Karpas-422 (cell line): ENCODE measurements around the gene CPPED1. TPM values are rescaled to one million over a fixed set of nuclear protein-coding genes. Genes with fewer than 3 reads are reported as not detected.

Experiments
- DNase-seq: peaks from one replicate; pipeline ENCODE4 v3.0.0-alpha.2; 2015
- H2AFZ ChIP-seq: fragments of 200-600 bp; sonication (generic); 2 replicates; pipeline ENCODE4 v1.6.1; 2014; ENCODE audit warnings: antibody characterized with exemption, low read length, mixed read lengths
- H3K27ac ChIP-seq: fragments of 200-600 bp; sonication (generic); 2 replicates; pipeline ENCODE4 v1.5.1; 2014; ENCODE audit warnings: mild to moderate bottlenecking, low read length, moderate library complexity
- H3K27me3 ChIP-seq: fragments of 200-600 bp; sonication (generic); 2 replicates; pipeline ENCODE4 v1.6.1; 2014; ENCODE audit warnings: low read length, mixed read lengths
- H3K36me3 ChIP-seq: fragments of 200-600 bp; sonication (generic); 2 replicates; pipeline ENCODE4 v1.6.1; 2014; ENCODE audit warnings: low read length, mixed read lengths; ENCODE audit not compliant: insufficient read depth
- H3K4me1 ChIP-seq: fragments of 200-600 bp; sonication (generic); 2 replicates; pipeline ENCODE4 v1.6.1; 2014; ENCODE audit warnings: mild to moderate bottlenecking, low read length, mixed read lengths
- H3K4me2 ChIP-seq: fragments of 200-600 bp; sonication (generic); 2 replicates; pipeline ENCODE4 v1.6.1; 2014; ENCODE audit warnings: low read length, low read depth, mild to moderate bottlenecking; ENCODE audit not compliant: poor library complexity, severe bottlenecking
- H3K4me3 ChIP-seq: fragments of 200-600 bp; sonication (generic); 2 replicates; pipeline ENCODE4 v1.5.1; 2014; ENCODE audit warnings: mild to moderate bottlenecking, antibody characterized with exemption, low read length, mixed read lengths
- H3K79me2 ChIP-seq: fragments of 200-600 bp; sonication (generic); 2 replicates; pipeline ENCODE4 v1.6.1; 2014; ENCODE audit warnings: mild to moderate bottlenecking, low read length, mixed read lengths
- H3K9ac ChIP-seq: fragments of 200-600 bp; sonication (generic); 2 replicates; pipeline ENCODE4 v1.6.0; 2014; ENCODE audit warnings: low read length
- H3K9me2 ChIP-seq: fragments of 200-600 bp; sonication (generic), shearing (Covaris generic); replicated peaks from 2 replicates; pipeline ENCODE4 v1.6.0; 2014; ENCODE audit warnings: mild to moderate bottlenecking, low read length, moderate library complexity; ENCODE audit not compliant: insufficient read depth
- H3K9me3 ChIP-seq: fragments of 300-700, 200-600 bp; sonication (generic); 2 replicates; pipeline ENCODE4 v1.6.1; 2014; ENCODE audit warnings: low read length, mixed read lengths
- H4K20me1 ChIP-seq: fragments of 200-600 bp; sonication (generic); 2 replicates; pipeline ENCODE4 v1.6.1; 2014; ENCODE audit warnings: mild to moderate bottlenecking, antibody characterized with exemption, low read length, low read depth; ENCODE audit not compliant: insufficient read depth
- total RNA-seq: library from RNA; depleted of rRNA; stranded (reverse); fragments of >200 nt; shearing (Covaris generic); gene quantifications from 2 replicates; pipeline ENCODE4 v1.2.3, GENCODE V29; 2014; ENCODE audit warnings: low replicate concordance

CPPED1 gene
- total RNA-seq, 1 experiment from 2014 or later, result 1.8 TPM

- Histone ChIP-seq H3K4me2 (no peak overlapping the region), H2AFZ (no peak overlapping the region), H3K79me2 (no peaks in the 10 kb centered on the region), H3K9me3 (no peaks in the 10 kb centered on the region), H3K9me2 (no peaks in the 10 kb centered on the region), H4K20me1 (no peaks in the 10 kb centered on the region), H3K4me3 (no peak overlapping the region), H3K4me1 (no peaks in the 10 kb centered on the region), H3K27ac (no peak overlapping the region), H3K9ac (no peak overlapping the region), H3K36me3 (no peaks in the 10 kb centered on the region), H3K27me3 (no peaks in the 10 kb centered on the region)
- DNase-seq, result no peak
These were observed 124.7 kb downstream of the CPPED1 start for GRCh38 chr16:12678983-12679382.

GRCh38 chr16:12677502-12677901, 126.2 kb downstream of the CPPED1 start:
- no peaks in the 10 kb centered on the region for H3K9me3 ChIP-seq
- no peaks in the 10 kb centered on the region for H3K79me2 ChIP-seq
- H3K27ac ChIP-seq, result no peak overlapping the region
- no peak for DNase-seq
- H4K20me1 ChIP-seq, result no peaks in the 10 kb centered on the region
- H3K27me3 ChIP-seq, result no peaks in the 10 kb centered on the region
- no peaks in the 10 kb centered on the region for H3K4me1 ChIP-seq
- H3K4me2 ChIP-seq, result no peak overlapping the region
- no peak overlapping the region for H3K4me3 ChIP-seq
- no peaks in the 10 kb centered on the region for H3K36me3 ChIP-seq
- H3K9ac ChIP-seq, result no peak overlapping the region
- H3K9me2 ChIP-seq, result no peaks in the 10 kb centered on the region
- H2AFZ ChIP-seq, result no peak overlapping the region

GRCh38 chr16:12675852-12676251, 127.8 kb downstream of the CPPED1 start:
- H3K79me2 ChIP-seq, result no peaks in the 10 kb centered on the region
- H3K27me3 ChIP-seq, result no peaks in the 10 kb centered on the region
- H3K4me3 ChIP-seq, result no peak overlapping the region
- no peaks in the 10 kb centered on the region for H3K4me1 ChIP-seq
- H3K36me3 ChIP-seq, result no peaks in the 10 kb centered on the region
- no peaks in the 10 kb centered on the region for H3K9me3 ChIP-seq
- H3K9me2 ChIP-seq, result no peaks in the 10 kb centered on the region
- no peak overlapping the region for H2AFZ ChIP-seq
- no peak overlapping the region for H3K9ac ChIP-seq
- DNase-seq, result no peak
- no peaks in the 10 kb centered on the region for H4K20me1 ChIP-seq
- H3K27ac ChIP-seq, result no peak overlapping the region
- H3K4me2 ChIP-seq, result no peak overlapping the region

- Histone ChIP-seq H3K27me3 (no peaks in the 10 kb centered on the region), H3K9me2 (no peaks in the 10 kb centered on the region), H2AFZ (no peak overlapping the region), H3K9me3 (no peaks in the 10 kb centered on the region), H3K4me2 (no peak overlapping the region), H3K9ac (no peak overlapping the region), H3K36me3 (no peaks in the 10 kb centered on the region), H3K4me1 (no peaks in the 10 kb centered on the region), H3K27ac (no peak overlapping the region), H3K79me2 (no peaks in the 10 kb centered on the region), H3K4me3 (no peak overlapping the region), H4K20me1 (no peaks in the 10 kb centered on the region)
- DNase-seq, result no peak
These were observed 128.6 kb downstream of the CPPED1 start for GRCh38 chr16:12675046-12675445.

- Histone ChIP-seq H2AFZ (no peak overlapping the region), H3K36me3 (no peaks in the 10 kb centered on the region), H3K4me2 (no peak overlapping the region), H3K9me2 (no peaks in the 10 kb centered on the region), H3K79me2 (no peaks in the 10 kb centered on the region), H3K9ac (no peak overlapping the region), H3K27me3 (no peaks in the 10 kb centered on the region), H3K4me1 (no peaks in the 10 kb centered on the region), H3K4me3 (no peak overlapping the region), H3K9me3 (no peaks in the 10 kb centered on the region), H3K27ac (no peak overlapping the region), H4K20me1 (no peaks in the 10 kb centered on the region)
- DNase-seq, result no peak
These were observed 129.2 kb downstream of the CPPED1 start for GRCh38 chr16:12674524-12674923.

GRCh38 chr16:12674071-12674470, 129.6 kb downstream of the CPPED1 start:
- Histone ChIP-seq H3K9me2 (no peaks in the 10 kb centered on the region), H4K20me1 (no peaks in the 10 kb centered on the region), H3K27me3 (no peaks in the 10 kb centered on the region)

GRCh38 chr16:12673466-12673865, 130.2 kb downstream of the CPPED1 start:
- Histone ChIP-seq H3K27me3 (no peaks in the 10 kb centered on the region), H3K9me2 (no peaks in the 10 kb centered on the region), H3K27ac (no peak overlapping the region), H3K9me3 (no peaks in the 10 kb centered on the region; the same call in 1 of the 2 replicates), H3K9ac (no peak overlapping the region), H3K4me1 (no peaks in the 10 kb centered on the region), H3K36me3 (no peaks in the 10 kb centered on the region), H2AFZ (no peak overlapping the region), H4K20me1 (no peaks in the 10 kb centered on the region), H3K4me3 (no peak overlapping the region), H3K79me2 (no peaks in the 10 kb centered on the region), H3K4me2 (no peak overlapping the region)
- DNase-seq, result no peak

More at GRCh38 chr16:12674071-12674470, 129.6 kb downstream of the CPPED1 start:
- Histone ChIP-seq H3K9me3 (no peaks in the 10 kb centered on the region), H3K36me3 (no peaks in the 10 kb centered on the region), H3K27ac (no peak overlapping the region), H2AFZ (no peak overlapping the region), H3K4me3 (no peak overlapping the region), H3K4me2 (no peak overlapping the region), H3K79me2 (no peaks in the 10 kb centered on the region), H3K4me1 (no peaks in the 10 kb centered on the region), H3K9ac (no peak overlapping the region)
- DNase-seq, result no peak

GRCh38 chr16:12672986-12673385, 130.7 kb downstream of the CPPED1 start:
- Histone ChIP-seq H3K36me3 (no peaks in the 10 kb centered on the region), H3K4me3 (no peak overlapping the region), H3K4me1 (no peaks in the 10 kb centered on the region), H3K27ac (no peak overlapping the region), H3K4me2 (no peak overlapping the region), H3K27me3 (no peaks in the 10 kb centered on the region), H4K20me1 (no peaks in the 10 kb centered on the region), H3K9ac (no peak overlapping the region), H2AFZ (no peak overlapping the region), H3K79me2 (no peaks in the 10 kb centered on the region), H3K9me2 (no peaks in the 10 kb centered on the region), H3K9me3 (no peaks in the 10 kb centered on the region; the same call in 1 of the 2 replicates)
- DNase-seq, result no peak

- Histone ChIP-seq H3K4me1 (no peaks in the 10 kb centered on the region), H3K9me2 (no peaks in the 10 kb centered on the region), H3K79me2 (no peaks in the 10 kb centered on the region), H3K4me3 (no peak overlapping the region), H3K27me3 (no peaks in the 10 kb centered on the region), H3K4me2 (no peak overlapping the region), H3K27ac (no peak overlapping the region), H2AFZ (no peak overlapping the region), H4K20me1 (no peaks in the 10 kb centered on the region), H3K9ac (no peak overlapping the region), H3K9me3 (no peaks in the 10 kb centered on the region; the same call in 1 of the 2 replicates), H3K36me3 (no peaks in the 10 kb centered on the region)
- DNase-seq, result no peak
These were observed 133.8 kb downstream of the CPPED1 start for GRCh38 chr16:12669908-12670307.
